Choroid plexus epithelial cell (primary cell): ENCODE results near the gene ARHGEF3.

ENCODE experiments used
- DNase-seq: peaks from one replicate; pipeline ENCODE4 v3.0.0-alpha.2; 2010; ENCODE audit warnings: low read depth
- H3K4me3 ChIP-seq: 2 replicates; pipeline ENCODE4 v1.5.1; 2011; ENCODE audit warnings: low read depth, mild to moderate bottlenecking, control low read depth, low read length, moderate library complexity
- CTCF ChIP-seq: conservative IDR thresholded peaks from 2 replicates; pipeline ENCODE4 v1.5.1; 2011; ENCODE audit warnings: low read depth, mild to moderate bottlenecking, control low read depth, inconsistent platforms, low read length, moderate library complexity

Gene ARHGEF3

GRCh38 chr3:56800832-56801661 lies 702 bp downstream of the ARHGEF3 start:
- no peak for TF ChIP-seq CTCF
- peak overlapping the region; percentile 80 for H3K4me3 ChIP-seq
- DNase-seq, result no peak

- peak overlapping the region; percentile 80 for H3K4me3 ChIP-seq
- no peak for DNase-seq
- TF ChIP-seq CTCF, result no peak
Measured at GRCh38 chr3:56800130-56800831, 1.5 kb downstream of the ARHGEF3 start.

GRCh38 chr3:56799251-56799882 lies 2.4 kb downstream of the ARHGEF3 start:
- peak; percentile 83 for DNase-seq
- TF ChIP-seq CTCF, result peak; percentile 54
- peak overlapping the region; percentile 45 for H3K4me3 ChIP-seq

GRCh38 chr3:56796996-56797395 lies 4.8 kb downstream of the ARHGEF3 start:
- DNase-seq, result no peak
- TF ChIP-seq CTCF, result no peak
- no peak overlapping the region for H3K4me3 ChIP-seq

GRCh38 chr3:56796202-56796601 lies 5.5 kb downstream of the ARHGEF3 start:
- H3K4me3 ChIP-seq, result no peak overlapping the region
- peak; percentile 82 for DNase-seq
- no peak for TF ChIP-seq CTCF

GRCh38 chr3:56795829-56796185 lies 5.9 kb downstream of the ARHGEF3 start:
- H3K4me3 ChIP-seq, result no peak overlapping the region
- no peak for DNase-seq
- TF ChIP-seq CTCF, result no peak
